Left lung (tissue), 10 donors: ENCODE results near the gene LMO1. TPM values are rescaled to one million over a fixed set of nuclear protein-coding genes. Genes with fewer than 3 reads are reported as not detected.

Source experiments
- ATAC-seq: fragments of 200-7000 bp; cut with Tn5 transposase; one replicate; pipeline ENCODE4 v1.9.1; 2020; ENCODE audit warnings: moderate library complexity
- DNase-seq, 4 donors: peaks; one replicate each; pipeline ENCODE4 v3.0.0-alpha.2; 2013 to 2020
- H3K27ac ChIP-seq, 2 donors: fragments of 200-600 bp; sonication (generic) in 1 of 2; one replicate each; pipeline versions ENCODE4 v1.5.0 to v1.8.0; 2020 to 2021
- H3K27me3 ChIP-seq, 2 donors: fragments of 200-600 bp; sonication (generic) in 1 of 2; one replicate each; pipeline versions ENCODE4 v1.5.0 to v1.8.0; 2020 to 2021
- H3K36me3 ChIP-seq, 2 donors: fragments of 200-600 bp; sonication (generic) in 1 of 2; one replicate each; pipeline versions ENCODE4 v1.5.0 to v1.8.0; 2020 to 2021
- H3K4me1 ChIP-seq, 2 donors: fragments of 200-600 bp; one replicate each; pipeline ENCODE4 v1.8.0; 2021
- H3K4me3 ChIP-seq, 2 donors: fragments of 200-600 bp; sonication (generic) in 1 of 2; one replicate each; pipeline versions ENCODE4 v1.5.0 to v1.8.0; 2020 to 2021; ENCODE audit warnings: mild to moderate bottlenecking in 1 of 2
- H3K9me3 ChIP-seq, 2 donors: fragments of 200-600 bp; sonication (generic) in 1 of 2; one replicate each; pipeline versions ENCODE4 v1.5.0 to v1.8.0; 2020 to 2021
- CTCF ChIP-seq, 2 donors: fragments of 200-600 bp; sonication (generic) in 1 of 2; IDR thresholded peaks; one replicate each; pipeline versions ENCODE4 v1.5.0 to v1.8.0; 2021; ENCODE audit warnings: antibody characterized with exemption in 2 of 2
- intact Hi-C, 2 donors: fragments of 100-400 bp; cut with DNase I; formaldehyde crosslinking; loops; one replicate each; pipeline versions ENCODE4 v1.11.2 to v1.14.2; 2022
- polyA plus RNA-seq, 6 donors: library from polyadenylated mRNA; unstranded; fragments of 120-200 nt; gene quantifications; one replicate each; pipeline ENCODE4 v1.2.1, GENCODE V29; 2013; ENCODE audit not compliant: insufficient read length in 6 of 6
- total RNA-seq, 2 donors: library from RNA; stranded (reverse); fragmentation: NEBNext Ultra II Directional; extraction: Animal tissue kit (Norgen Biotek cat#: 25700); gene quantifications; one replicate each; pipeline ENCODE4 v1.2.1, GENCODE V29; 2021
- donor health status: DM: no; HTN: yes; CAD: no.
- donor health status: DM: no; HTN: no; CAD: no.

LMO1 gene
- total and polyA plus RNA-seq, 8 donors = 0.18 to 0.48 (median 0.23) TPM; not detected in 3

DNA sequence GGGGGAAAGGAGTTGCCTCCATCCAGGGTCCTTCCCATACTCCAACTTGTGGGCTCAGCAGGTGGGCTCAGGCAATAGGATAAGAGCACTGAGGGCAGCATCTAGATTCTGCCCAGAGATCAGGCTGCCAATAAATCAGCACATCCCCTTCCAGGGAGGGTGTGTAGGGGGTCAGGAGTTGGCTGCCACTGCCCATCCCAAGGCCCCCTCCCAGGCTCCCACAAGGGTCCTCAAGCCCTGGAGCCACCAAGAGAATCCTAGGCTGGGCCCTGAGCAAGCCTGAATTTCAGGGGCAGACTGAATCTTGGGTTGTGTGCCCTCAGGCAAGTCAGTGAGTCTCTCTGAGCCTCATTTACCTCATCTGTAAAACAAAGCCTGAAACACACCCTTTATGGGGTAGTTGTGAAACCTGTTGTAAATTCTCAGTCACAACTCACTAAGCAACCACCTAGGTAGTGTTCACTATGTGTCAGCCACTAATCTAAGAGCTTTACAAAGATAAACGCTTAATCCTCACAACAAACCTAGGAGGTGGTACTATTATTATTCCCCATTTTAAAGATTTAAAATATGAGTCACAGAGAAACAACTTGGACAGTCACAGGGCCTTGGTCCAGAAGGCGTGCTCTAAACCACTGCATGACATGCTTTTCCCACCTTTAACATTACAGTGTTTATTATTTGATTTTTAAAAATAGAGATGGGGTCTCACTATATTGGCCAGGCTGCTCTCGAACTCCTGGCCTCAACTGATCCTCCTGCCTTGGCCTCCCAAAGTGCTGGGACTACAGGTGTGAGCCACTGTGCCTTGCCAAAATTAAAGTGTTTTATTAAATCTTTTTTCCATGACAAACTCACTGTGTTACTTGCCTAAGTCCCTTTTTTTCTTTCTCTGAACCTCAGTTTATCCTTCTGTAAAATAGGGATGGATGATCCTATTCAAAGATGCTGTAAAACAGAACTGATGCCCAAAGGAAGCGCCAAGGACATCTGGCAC is 36.2 kb downstream of the LMO1 start:
- H3K27me3 ChIP-seq = no peaks in the 10 kb centered on the region
- TF ChIP-seq CTCF (IDR thresholded peaks at IDR 0.05) = no peak
- no peaks in the 10 kb centered on the region for H3K9me3 ChIP-seq
- H3K4me1 ChIP-seq = peaks cover 0 to 5% of the 10 kb centered on the region in 2 donors
- no peaks in the 10 kb centered on the region for H3K36me3 ChIP-seq
- ATAC-seq (no peak), DNase-seq (no peak)
- no peak overlapping the region for H3K4me3 ChIP-seq
- intact Hi-C loops = loop anchor here in 1 of 2 donors (10.0 kb wide), 1 partner anchor 337 kb away; no protein-coding TSS in a partner anchor
- no peak overlapping the region for H3K27ac ChIP-seq

DNA sequence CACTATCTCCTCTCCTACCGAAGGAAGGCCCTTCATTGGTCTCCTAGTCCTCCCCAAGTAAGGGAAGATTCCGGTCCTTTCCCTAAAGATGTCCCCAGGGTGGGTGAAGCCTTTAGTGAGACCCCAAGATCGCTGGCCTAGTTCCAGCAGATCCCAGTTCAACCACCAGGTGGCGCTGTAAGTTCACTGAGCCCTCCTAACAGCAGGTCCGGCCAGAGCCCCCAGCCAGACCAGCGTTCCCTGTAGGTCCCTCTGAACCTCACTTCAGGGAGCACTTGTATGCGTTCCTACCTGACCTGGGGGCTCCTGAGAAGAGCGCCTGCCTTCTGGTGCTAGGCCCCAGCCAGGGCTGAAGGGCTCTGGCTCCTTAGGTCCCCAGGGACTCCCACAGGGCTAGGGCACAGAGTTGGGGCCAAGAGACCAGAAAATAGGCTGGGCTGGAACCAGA is 38.1 kb downstream of the LMO1 start:
- no peaks in the 10 kb centered on the region for H3K27me3 ChIP-seq
- peak; percentile 83 to 97 for TF ChIP-seq CTCF (IDR thresholded peaks at IDR 0.05)
- no peaks in the 10 kb centered on the region for H3K36me3 ChIP-seq
- H3K4me1 ChIP-seq = peaks cover 0 to 5% of the 10 kb centered on the region in 2 donors
- DNase-seq (peak in 3 of 4 donors; percentile 57 to 83 (median 69)), ATAC-seq (peak; percentile 71)
- intact Hi-C loops = loop anchor here in 1 of 2 donors (10.0 kb wide), 1 partner anchor 339 kb away; no protein-coding TSS in a partner anchor
- no peak overlapping the region for H3K27ac ChIP-seq
- no peaks in the 10 kb centered on the region for H3K9me3 ChIP-seq
- no peak overlapping the region for H3K4me3 ChIP-seq

GRCh38 chr11:8224711-8225110 is 39.0 kb downstream of the LMO1 start:
- intact Hi-C loops = loop anchor here in 1 of 2 donors (10.0 kb wide), 1 partner anchor 340 kb away; no protein-coding TSS in a partner anchor
- no peak for ATAC-seq
- Histone ChIP-seq H3K36me3 (no peaks in the 10 kb centered on the region), H3K27me3 (no peaks in the 10 kb centered on the region), H3K27ac (no peak overlapping the region), H3K4me3 (no peak overlapping the region), H3K4me1 (peaks cover 0 to 5% of the 10 kb centered on the region in 2 donors), H3K9me3 (no peaks in the 10 kb centered on the region)
- TF ChIP-seq CTCF (IDR thresholded peaks at IDR 0.05) = no peak
- no peak for DNase-seq

GRCh38 chr11:8224161-8224591 is 39.5 kb downstream of the LMO1 start:
- H3K4me3 ChIP-seq = no peak overlapping the region
- H3K9me3 ChIP-seq = no peaks in the 10 kb centered on the region
- intact Hi-C loops = loop anchor here in 1 of 2 donors (10.0 kb wide), 1 partner anchor 341 kb away; no protein-coding TSS in a partner anchor
- H3K4me1 ChIP-seq = peaks cover 0 to 5% of the 10 kb centered on the region in 2 donors
- H3K27ac ChIP-seq = no peak overlapping the region
- no peak for TF ChIP-seq CTCF (IDR thresholded peaks at IDR 0.05)
- peak in 1 of 4 donors; percentile 27 for DNase-seq
- no peaks in the 10 kb centered on the region for H3K27me3 ChIP-seq
- ATAC-seq = no peak
- H3K36me3 ChIP-seq = no peaks in the 10 kb centered on the region

- no peak for TF ChIP-seq CTCF (IDR thresholded peaks at IDR 0.05)
- Histone ChIP-seq H3K27me3 (no peaks in the 10 kb centered on the region), H3K36me3 (no peaks in the 10 kb centered on the region), H3K4me3 (no peak overlapping the region), H3K4me1 (peaks cover 0 to 5% of the 10 kb centered on the region in 2 donors), H3K9me3 (no peaks in the 10 kb centered on the region), H3K27ac (no peak overlapping the region)
- DNase-seq (peak in 1 of 4 donors; percentile 29), ATAC-seq (no peak)
- intact Hi-C loops = loop anchor here in 1 of 2 donors (10.0 kb wide), 1 partner anchor 341 kb away; no protein-coding TSS in a partner anchor
Observed at GRCh38 chr11:8223513-8223900, 40.2 kb downstream of the LMO1 start.
